ENCODE data around the gene COL6A2. TPM values are rescaled to one million over a fixed set of nuclear protein-coding genes. Genes with fewer than 3 reads are reported as not detected.
"Not testable (repeated sequence)": the region's sequence is repeated elsewhere in the genome, so short reads cannot be mapped to it uniquely, and the experiment has no call there.

COL6A2 gene
- total RNA-seq, 2 donors from 2014 or later, result 259 to 377 TPM

DNA sequence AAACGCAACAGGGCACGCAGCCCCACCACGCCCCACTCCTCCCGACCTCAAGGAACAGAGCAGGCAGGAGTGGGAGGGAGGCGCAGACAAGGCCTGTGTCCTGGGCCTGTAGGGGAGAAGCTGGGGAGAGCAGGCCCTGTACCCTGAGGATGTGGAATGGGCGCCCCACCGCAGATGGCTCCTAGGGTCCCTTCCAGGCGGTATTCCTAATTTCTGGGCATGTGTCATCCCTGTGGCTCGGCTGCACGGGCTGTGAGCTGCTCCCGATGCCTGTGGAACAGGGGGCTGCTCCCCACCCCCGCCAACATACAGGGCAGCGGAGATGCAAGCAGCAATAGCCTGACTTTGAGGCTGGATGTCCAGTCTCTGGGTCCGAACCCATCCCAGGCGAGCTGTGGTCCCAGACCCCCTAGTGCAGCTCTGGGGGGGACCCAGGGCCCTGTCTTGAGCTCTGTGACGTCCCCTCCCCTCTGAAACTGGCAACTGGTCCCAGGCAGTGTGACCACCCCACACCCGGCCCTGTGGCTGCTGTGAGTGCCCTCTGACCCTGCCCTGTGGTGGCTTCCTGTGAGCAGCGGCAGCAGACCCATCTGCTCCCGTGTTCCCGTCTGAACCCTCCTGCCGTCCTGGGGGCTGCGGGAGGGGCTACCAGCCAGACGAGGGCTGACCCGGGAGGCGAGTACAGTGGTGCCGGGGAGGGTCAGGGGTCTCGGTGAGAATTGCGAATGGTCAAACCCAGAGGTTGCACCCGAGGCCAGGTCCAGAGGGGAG lies 13.9 kb upstream of the COL6A2 start:
- Histone ChIP-seq H3K4me1 (ENCODE audit: control insufficient read depth, insufficient read depth, low read length) (no peaks in the 10 kb centered on the region), H3K27me3 (ENCODE audit: control insufficient read depth, insufficient read depth, low read length, poor library complexity, severe bottlenecking) (no peaks in the 10 kb centered on the region), H3K27ac (ENCODE audit: low read depth, low read length) (peak overlapping the region; percentile 38), H3K9ac (ENCODE audit: extremely low read depth, low read length, poor library complexity, severe bottlenecking) (no peak overlapping the region), H3K36me3 (ENCODE audit: control insufficient read depth, insufficient read depth, low read length) (no peaks in the 10 kb centered on the region), H3K4me3 (ENCODE audit: low read length) (no peak overlapping the region), H3K9me3 (ENCODE audit: control insufficient read depth, low read length) (peaks cover 17% of the 10 kb centered on the region)
- TF ChIP-seq, protein P1, sequence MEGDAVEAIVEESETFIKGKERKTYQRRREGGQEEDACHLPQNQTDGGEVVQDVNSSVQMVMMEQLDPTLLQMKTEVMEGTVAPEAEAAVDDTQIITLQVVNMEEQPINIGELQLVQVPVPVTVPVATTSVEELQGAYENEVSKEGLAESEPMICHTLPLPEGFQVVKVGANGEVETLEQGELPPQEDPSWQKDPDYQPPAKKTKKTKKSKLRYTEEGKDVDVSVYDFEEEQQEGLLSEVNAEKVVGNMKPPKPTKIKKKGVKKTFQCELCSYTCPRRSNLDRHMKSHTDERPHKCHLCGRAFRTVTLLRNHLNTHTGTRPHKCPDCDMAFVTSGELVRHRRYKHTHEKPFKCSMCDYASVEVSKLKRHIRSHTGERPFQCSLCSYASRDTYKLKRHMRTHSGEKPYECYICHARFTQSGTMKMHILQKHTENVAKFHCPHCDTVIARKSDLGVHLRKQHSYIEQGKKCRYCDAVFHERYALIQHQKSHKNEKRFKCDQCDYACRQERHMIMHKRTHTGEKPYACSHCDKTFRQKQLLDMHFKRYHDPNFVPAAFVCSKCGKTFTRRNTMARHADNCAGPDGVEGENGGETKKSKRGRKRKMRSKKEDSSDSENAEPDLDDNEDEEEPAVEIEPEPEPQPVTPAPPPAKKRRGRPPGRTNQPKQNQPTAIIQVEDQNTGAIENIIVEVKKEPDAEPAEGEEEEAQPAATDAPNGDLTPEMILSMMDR (conservative IDR thresholded peaks at IDR 0.05), result no peak
- H3K27ac Mint-ChIP-seq, result no peak overlapping the region
- H3K36me3 Mint-ChIP-seq (ENCODE audit: low read depth), result no peaks in the 10 kb centered on the region
- no peak overlapping the region for H3K4me3 Mint-ChIP-seq
- H3K27me3 Mint-ChIP-seq (ENCODE audit: insufficient read depth), result no peaks in the 10 kb centered on the region
- WGBS, 2 experiments (ENCODE audit: insufficient coverage in 1 of 2, insufficient read length in 1 of 2), result 87% methylated on average over 19 to 29 of the region's 29 CpGs
- H3K9me3 Mint-ChIP-seq, result peaks cover 21% of the 10 kb centered on the region
- DNase-seq, result peak; percentile 45
- H3K4me1 Mint-ChIP-seq, result no peaks in the 10 kb centered on the region

DNA sequence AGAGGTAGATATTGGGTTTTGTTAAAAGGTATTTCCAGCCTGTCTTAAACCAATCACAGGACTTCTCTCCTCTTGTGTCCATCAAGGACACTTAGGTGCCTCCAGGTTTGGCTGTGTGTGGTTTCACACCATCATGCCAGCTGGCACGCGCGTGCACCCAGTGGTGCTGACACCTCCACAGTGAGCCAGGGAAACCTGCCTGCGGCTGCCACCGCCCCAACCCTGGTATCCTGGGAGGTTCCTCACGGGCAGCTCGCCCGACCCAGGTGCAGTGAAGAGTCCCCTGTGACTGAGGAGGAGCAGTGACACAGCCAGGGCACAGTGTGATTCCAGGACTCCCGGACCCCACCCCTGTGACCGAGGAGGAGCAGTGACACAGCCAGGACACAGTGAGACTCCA lies 13.2 kb upstream of the COL6A2 start:
- H3K9ac ChIP-seq (ENCODE audit: extremely low read depth, low read length, poor library complexity, severe bottlenecking), result no peak overlapping the region
- H3K4me3 ChIP-seq (ENCODE audit: low read length), result no peak overlapping the region
- Mint-ChIP-seq H3K27ac (no peak overlapping the region), H3K4me3 (no peak overlapping the region), H3K4me1 (no peaks in the 10 kb centered on the region), H3K36me3 (ENCODE audit: low read depth) (no peaks in the 10 kb centered on the region), H3K9me3 (peaks cover 28% of the 10 kb centered on the region), H3K27me3 (ENCODE audit: insufficient read depth) (no peaks in the 10 kb centered on the region)
- 90 to 96% methylated on average over 5 to 10 of the region's 10 CpGs for whole genome bisulfite sequencing, 2 experiments (ENCODE audit: insufficient coverage in 1 of 2, insufficient read length in 1 of 2)
- H3K36me3 ChIP-seq (ENCODE audit: control insufficient read depth, insufficient read depth, low read length), result no peaks in the 10 kb centered on the region
- no peaks in the 10 kb centered on the region for H3K4me1 ChIP-seq (ENCODE audit: control insufficient read depth, insufficient read depth, low read length)
- H3K27me3 ChIP-seq (ENCODE audit: control insufficient read depth, insufficient read depth, low read length, poor library complexity, severe bottlenecking), result no peaks in the 10 kb centered on the region
- DNase-seq, result no peak
- H3K9me3 ChIP-seq (ENCODE audit: control insufficient read depth, low read length), result peaks cover 17% of the 10 kb centered on the region
- TF ChIP-seq, protein P1 (conservative IDR thresholded peaks at IDR 0.05), result no peak
- H3K27ac ChIP-seq (ENCODE audit: low read depth, low read length), result no peak overlapping the region

DNA sequence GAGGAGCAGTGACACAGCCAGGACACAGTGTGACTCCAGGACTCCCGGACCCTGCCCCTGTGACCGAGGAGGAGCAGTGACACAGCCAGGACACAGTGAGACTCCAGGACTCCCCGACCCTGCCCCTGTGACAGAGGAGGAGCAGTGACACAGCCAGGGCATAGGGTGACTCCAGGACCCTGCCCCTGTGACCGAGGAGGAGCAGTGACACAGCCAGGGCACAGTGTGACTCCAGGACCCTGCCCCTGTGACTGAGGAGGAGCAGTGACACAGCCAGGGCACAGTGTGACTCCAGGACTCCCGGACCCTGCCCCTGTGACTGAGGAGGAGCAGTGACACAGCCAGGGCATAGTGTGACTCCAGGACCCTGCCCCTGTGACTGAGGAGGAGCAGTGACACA lies 12.7 kb upstream of the COL6A2 start:
- not testable (repeated sequence) for H3K4me1 ChIP-seq (ENCODE audit: control insufficient read depth, insufficient read depth, low read length); H3K27ac Mint-ChIP-seq; H3K27ac ChIP-seq (ENCODE audit: low read depth, low read length); H3K4me3 ChIP-seq (ENCODE audit: low read length); H3K9ac ChIP-seq (ENCODE audit: extremely low read depth, low read length, poor library complexity, severe bottlenecking); H3K4me1 Mint-ChIP-seq; H3K36me3 Mint-ChIP-seq (ENCODE audit: low read depth); H3K4me3 Mint-ChIP-seq; H3K36me3 ChIP-seq (ENCODE audit: control insufficient read depth, insufficient read depth, low read length); H3K27me3 Mint-ChIP-seq (ENCODE audit: insufficient read depth); H3K27me3 ChIP-seq (ENCODE audit: control insufficient read depth, insufficient read depth, low read length, poor library complexity, severe bottlenecking); DNase-seq
- H3K9me3 Mint-ChIP-seq, result peaks cover 33% of the 10 kb centered on the region
- WGBS, 2 experiments (ENCODE audit: insufficient coverage in 1 of 2, insufficient read length in 1 of 2), result 77% methylated on average over 4 of the region's 5 CpGs; no CpG with 5 or more reads in 1 of the 2 experiments
- peaks cover 17% of the 10 kb centered on the region for H3K9me3 ChIP-seq (ENCODE audit: control insufficient read depth, low read length)
